ENCODE measurements around the gene CHRNE.

GRCh38 chr17:4861052-4861451 is 41.8 kb downstream of the CHRNE start:
- TF ChIP-seq CTCF (IDR thresholded peaks at IDR 0.05): no peak
- no peak for TF ChIP-seq EZH2 (IDR thresholded peaks at IDR 0.05; ENCODE audit: borderline replicate concordance, insufficient read depth, low read depth, low read length, poor library complexity, severe bottlenecking)

All from B cell (primary cell).